BE2C (cell line): Measurements from ENCODE around the gene ENTREP1.

ENCODE experiments used
- DNase-seq: peaks from one replicate; pipeline ENCODE4 v3.0.0-alpha.2; 2020
- H3K27me3 ChIP-seq: fragments of 250-450 bp; sonication (Bioruptor Pico); 2 replicates; pipeline ENCODE4 v1.5.1; 2020; ENCODE audit warnings: mild to moderate bottlenecking
- H3K36me3 ChIP-seq: fragments of 250-450 bp; sonication (Bioruptor Pico); 2 replicates; pipeline ENCODE4 v1.5.1; 2020; ENCODE audit warnings: mild to moderate bottlenecking
- H3K4me1 ChIP-seq: fragments of 250-450 bp; sonication (Bioruptor Pico); 2 replicates; pipeline ENCODE4 v1.5.1; 2020
- H3K4me3 ChIP-seq: 2 replicates; pipeline ENCODE4 v1.5.1; 2011; ENCODE audit warnings: low read depth, low read length
- H3K9me3 ChIP-seq: fragments of 250-450 bp; sonication (Bioruptor Pico); 2 replicates; pipeline ENCODE4 v1.5.1; 2020
- TF ChIP-seq, protein P1 (sequence below): IDR thresholded peaks from 2 replicates; pipeline ENCODE4 v1.5.1; 2012; ENCODE audit warnings: mild to moderate bottlenecking, low read depth, low read length

The ENTREP1 gene

DNA sequence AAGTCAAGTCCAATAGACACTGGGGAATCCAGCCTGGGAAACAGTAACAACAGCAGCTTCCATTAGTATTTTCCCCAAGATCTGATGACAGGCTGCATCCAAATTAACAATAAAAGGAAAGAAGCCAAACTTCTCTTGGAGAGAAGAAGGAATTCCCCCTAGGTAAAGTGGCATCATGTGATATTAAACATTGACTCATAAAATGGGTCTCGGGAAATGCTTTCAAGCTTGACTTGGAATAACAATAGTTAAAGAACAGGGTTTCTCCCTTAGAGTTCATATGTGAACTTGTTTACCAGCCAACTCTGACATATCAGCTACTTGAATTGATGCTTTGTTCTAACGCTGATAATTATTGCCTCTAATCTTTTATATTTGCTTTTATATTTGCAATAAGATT lies 45.4 kb downstream of the ENTREP1 start:
- no peak for DNase-seq
- no peaks in the 10 kb centered on the region for H3K27me3 ChIP-seq

GRCh38 chr9:69371001-69371400 lies 46.0 kb downstream of the ENTREP1 start:
- no peak for DNase-seq
- Histone ChIP-seq H3K4me1 (no peaks in the 10 kb centered on the region), H3K27me3 (no peaks in the 10 kb centered on the region), H3K4me3 (no peak overlapping the region), H3K36me3 (no peaks in the 10 kb centered on the region), H3K9me3 (no peaks in the 10 kb centered on the region)
- TF ChIP-seq, protein P1, sequence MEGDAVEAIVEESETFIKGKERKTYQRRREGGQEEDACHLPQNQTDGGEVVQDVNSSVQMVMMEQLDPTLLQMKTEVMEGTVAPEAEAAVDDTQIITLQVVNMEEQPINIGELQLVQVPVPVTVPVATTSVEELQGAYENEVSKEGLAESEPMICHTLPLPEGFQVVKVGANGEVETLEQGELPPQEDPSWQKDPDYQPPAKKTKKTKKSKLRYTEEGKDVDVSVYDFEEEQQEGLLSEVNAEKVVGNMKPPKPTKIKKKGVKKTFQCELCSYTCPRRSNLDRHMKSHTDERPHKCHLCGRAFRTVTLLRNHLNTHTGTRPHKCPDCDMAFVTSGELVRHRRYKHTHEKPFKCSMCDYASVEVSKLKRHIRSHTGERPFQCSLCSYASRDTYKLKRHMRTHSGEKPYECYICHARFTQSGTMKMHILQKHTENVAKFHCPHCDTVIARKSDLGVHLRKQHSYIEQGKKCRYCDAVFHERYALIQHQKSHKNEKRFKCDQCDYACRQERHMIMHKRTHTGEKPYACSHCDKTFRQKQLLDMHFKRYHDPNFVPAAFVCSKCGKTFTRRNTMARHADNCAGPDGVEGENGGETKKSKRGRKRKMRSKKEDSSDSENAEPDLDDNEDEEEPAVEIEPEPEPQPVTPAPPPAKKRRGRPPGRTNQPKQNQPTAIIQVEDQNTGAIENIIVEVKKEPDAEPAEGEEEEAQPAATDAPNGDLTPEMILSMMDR: no peak

More for the DNA sequence above, 45.4 kb downstream of the ENTREP1 start:
- TF ChIP-seq, protein P1: no peak
- Histone ChIP-seq H3K9me3 (no peaks in the 10 kb centered on the region), H3K4me3 (no peak overlapping the region), H3K4me1 (no peaks in the 10 kb centered on the region), H3K36me3 (no peaks in the 10 kb centered on the region)

DNA sequence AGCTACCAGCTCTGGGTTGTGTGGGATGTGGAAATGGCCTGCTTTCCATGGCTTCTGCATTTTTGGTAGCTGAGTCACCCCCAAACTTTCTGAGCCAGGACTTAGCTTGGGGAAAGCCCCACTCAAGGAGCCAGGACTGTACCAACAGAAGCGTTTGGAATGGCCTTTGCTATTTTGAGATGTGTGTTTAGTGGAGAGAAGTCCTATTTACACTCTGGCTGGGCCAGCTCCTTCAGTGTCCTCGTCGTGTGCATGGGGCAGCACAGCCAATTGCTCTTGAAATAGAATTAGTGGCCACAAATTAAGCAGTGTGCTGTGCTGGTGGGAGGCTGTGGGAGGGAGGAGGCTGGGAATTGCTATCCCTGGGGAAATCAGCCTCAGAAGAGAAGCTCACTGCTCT lies 51.6 kb downstream of the ENTREP1 start:
- no peaks in the 10 kb centered on the region for H3K9me3 ChIP-seq
- TF ChIP-seq, protein P1: no peak
- no peaks in the 10 kb centered on the region for H3K36me3 ChIP-seq
- no peaks in the 10 kb centered on the region for H3K27me3 ChIP-seq
- H3K4me3 ChIP-seq: no peak overlapping the region
- no peak for DNase-seq
- no peaks in the 10 kb centered on the region for H3K4me1 ChIP-seq

DNA sequence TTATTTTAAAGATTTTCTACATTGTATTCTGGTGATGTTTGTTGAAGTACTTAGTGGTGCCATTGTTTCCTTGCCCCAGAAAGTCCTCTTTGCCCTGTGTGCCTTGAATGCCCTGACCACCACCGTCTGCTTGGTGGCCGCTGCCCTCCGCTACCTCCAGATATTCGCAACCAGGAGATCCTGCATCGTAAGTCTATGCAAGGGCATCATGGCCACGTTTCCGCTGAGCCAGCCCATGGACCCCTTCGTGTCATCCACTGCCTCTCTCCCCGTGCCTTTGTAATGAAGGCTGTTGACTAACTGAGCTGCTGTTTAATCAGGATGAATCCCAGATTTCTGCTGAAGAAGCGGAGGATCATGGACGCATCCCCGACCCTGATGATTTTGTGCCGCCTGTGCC lies 52.3 kb downstream of the ENTREP1 start:
- Histone ChIP-seq H3K9me3 (no peaks in the 10 kb centered on the region), H3K4me3 (no peak overlapping the region), H3K27me3 (no peaks in the 10 kb centered on the region), H3K4me1 (no peaks in the 10 kb centered on the region), H3K36me3 (no peaks in the 10 kb centered on the region)
- DNase-seq: no peak
- TF ChIP-seq, protein P1: no peak

DNA sequence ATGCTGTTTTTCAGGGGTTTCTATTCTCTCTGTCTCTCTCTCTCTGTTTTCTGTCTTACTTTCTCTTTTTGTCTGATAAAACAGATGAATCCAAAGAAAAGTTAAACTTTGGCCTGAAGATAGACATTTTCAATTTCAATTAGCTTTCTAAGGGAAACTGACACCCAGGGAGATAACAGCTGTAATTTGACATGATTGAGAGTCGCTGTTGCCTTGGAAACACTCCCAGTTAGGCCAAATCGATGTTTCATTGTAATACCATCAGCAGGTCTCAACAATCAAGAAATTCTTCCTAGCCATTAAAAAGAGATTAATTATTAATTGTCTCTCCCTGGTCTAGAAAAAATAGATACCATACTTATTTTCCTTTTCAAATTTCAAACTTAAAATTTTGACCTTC lies 53.0 kb downstream of the ENTREP1 start:
- Histone ChIP-seq H3K9me3 (no peaks in the 10 kb centered on the region), H3K27me3 (0 out of 2 replicates have a peak, but pooled peaks cover under 1% of the 10 kb centered on the region)
- DNase-seq: no peak

DNA sequence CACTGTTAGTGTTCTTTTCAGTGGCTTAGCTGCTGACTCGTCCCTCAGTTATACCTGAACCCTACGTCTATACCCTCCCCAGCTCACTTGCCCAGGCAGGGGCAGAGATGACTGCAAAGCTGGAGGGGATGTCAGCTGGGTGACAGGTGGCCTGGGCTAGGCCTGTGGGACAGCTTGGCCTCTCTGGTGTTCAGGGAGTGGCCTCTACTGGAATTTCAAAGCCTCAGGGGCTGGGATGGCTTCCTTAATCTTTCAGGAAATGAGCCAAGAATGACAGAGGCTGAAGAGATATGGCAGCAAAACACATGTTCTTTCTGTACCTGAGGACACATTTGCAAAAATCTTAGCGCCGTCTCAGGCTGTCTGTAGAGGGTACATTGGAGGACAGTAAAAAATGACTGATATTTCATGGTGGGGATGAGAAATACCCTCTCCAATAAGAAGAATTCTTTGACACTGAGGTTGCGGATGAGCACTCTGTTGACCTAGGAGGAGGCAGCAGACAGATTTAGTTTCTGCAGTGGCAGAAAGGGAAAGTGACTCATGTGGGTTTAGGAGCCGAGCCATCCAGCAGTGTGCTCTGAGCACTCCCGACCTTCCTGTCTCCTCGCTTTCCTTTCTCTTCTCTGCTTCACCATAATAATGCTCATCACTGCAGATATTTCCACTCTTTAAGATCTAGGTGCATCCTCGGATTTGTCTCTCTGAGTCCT lies 54.4 kb downstream of the ENTREP1 start:
- TF ChIP-seq, protein P1: no peak
- no peaks in the 10 kb centered on the region for H3K36me3 ChIP-seq
- H3K27me3 ChIP-seq: 0 out of 2 replicates have a peak, but pooled peaks cover 4% of the 10 kb centered on the region
- no peak overlapping the region for H3K4me3 ChIP-seq
- no peaks in the 10 kb centered on the region for H3K9me3 ChIP-seq
- H3K4me1 ChIP-seq: no peaks in the 10 kb centered on the region
- no peak for DNase-seq

More for the DNA sequence above, 53.0 kb downstream of the ENTREP1 start:
- H3K4me3 ChIP-seq: no peak overlapping the region
- H3K36me3 ChIP-seq: no peaks in the 10 kb centered on the region
- no peaks in the 10 kb centered on the region for H3K4me1 ChIP-seq
- TF ChIP-seq, protein P1: no peak
